ENCODE data around the gene RALGPS1.

Gene RALGPS1

GRCh38 chr9:126914458-126915280 lies at the start of gene RALGPS1:
RALGPS1 (plus strand) TSS chr9:126914782; CDS start chr9:126962290, 47,508 bp downstream.
- peak; percentile 91 for DNase-seq
- in situ Hi-C loops (cut with MboI; ENCODE audit: low pct_unique_long_range_greater_than_20kb, low sequenced_read_pairs) = no loop called here

GRCh38 chr9:126869368-126869767 lies 45.2 kb upstream of the RALGPS1 start:
- in situ Hi-C loops (cut with MboI; ENCODE audit: low pct_unique_long_range_greater_than_20kb, low sequenced_read_pairs) = no loop called here
- DNase-seq = no peak

GRCh38 chr9:126872516-126872915 lies 42.1 kb upstream of the RALGPS1 start:
- no peak for DNase-seq
- in situ Hi-C loops (cut with MboI; ENCODE audit: low pct_unique_long_range_greater_than_20kb, low sequenced_read_pairs) = no loop called here

GRCh38 chr9:126874546-126875314 lies 39.9 kb upstream of the RALGPS1 start:
- DNase-seq = no peak

DNA sequence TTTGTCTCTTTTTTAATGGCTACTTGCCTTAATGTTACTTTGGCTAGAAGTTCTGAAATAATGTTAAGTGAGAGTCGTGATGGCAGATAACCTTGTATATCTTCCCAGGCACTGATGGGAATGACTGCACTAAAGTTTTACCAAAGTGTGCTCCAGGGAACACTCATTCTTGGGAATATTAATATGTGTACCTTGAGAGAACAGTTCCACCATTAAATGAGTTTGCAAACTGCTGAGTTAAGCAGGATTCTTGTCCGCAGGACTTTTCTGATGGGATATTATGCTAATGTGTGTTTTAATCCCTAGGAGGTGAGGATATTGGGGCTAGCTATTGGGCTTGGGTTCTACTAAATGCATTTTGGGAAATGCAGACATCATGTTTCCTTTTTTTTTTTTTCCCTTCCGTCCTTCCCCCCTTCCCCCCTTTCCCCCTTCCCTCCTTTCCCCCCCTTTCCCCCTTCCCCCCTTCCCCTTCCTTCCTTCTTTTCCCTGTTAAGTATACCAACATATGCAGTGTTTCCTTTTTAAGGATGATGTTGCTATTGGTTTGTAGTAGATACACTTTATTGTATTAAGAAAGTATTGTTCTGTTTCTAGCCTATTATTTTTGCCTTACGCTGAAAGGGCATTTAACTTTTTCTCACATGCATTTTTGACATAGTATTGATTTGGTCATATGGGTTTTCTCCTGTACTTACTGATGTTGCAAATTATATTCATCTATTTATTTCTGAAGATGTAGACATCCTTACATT lies 38.6 kb upstream of the RALGPS1 start:
- in situ Hi-C loops (cut with MboI; ENCODE audit: low pct_unique_long_range_greater_than_20kb, low sequenced_read_pairs) = no loop called here
- DNase-seq = no peak

More at GRCh38 chr9:126874546-126875314, 39.9 kb upstream of the RALGPS1 start:
- in situ Hi-C loops (cut with MboI; ENCODE audit: low pct_unique_long_range_greater_than_20kb, low sequenced_read_pairs) = no loop called here

GRCh38 chr9:126876531-126876930 lies 38.1 kb upstream of the RALGPS1 start:
- DNase-seq = no peak
- in situ Hi-C loops (cut with MboI; ENCODE audit: low pct_unique_long_range_greater_than_20kb, low sequenced_read_pairs) = no loop called here

DNA sequence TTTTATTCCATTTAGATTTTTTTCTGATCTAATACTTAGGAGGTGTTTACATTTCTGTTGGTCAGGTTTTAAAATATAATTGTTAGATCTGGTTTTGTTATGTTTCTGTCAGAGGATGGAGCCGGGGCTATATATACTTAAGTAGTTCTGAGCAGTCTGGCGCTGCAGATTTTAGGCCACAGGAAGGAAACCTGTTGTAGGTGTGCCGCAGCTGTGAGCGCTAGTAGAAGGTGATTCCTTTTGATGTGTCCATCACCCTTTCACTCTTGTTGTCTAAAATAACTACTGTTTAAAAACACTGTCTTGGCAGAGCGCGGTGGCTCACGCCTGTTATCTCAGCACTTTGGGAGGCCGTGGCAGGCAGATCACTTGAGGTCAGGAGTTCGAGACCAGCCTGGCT lies 37.2 kb upstream of the RALGPS1 start:
- no peak for DNase-seq
- in situ Hi-C loops (cut with MboI; ENCODE audit: low pct_unique_long_range_greater_than_20kb, low sequenced_read_pairs) = no loop called here

DNA sequence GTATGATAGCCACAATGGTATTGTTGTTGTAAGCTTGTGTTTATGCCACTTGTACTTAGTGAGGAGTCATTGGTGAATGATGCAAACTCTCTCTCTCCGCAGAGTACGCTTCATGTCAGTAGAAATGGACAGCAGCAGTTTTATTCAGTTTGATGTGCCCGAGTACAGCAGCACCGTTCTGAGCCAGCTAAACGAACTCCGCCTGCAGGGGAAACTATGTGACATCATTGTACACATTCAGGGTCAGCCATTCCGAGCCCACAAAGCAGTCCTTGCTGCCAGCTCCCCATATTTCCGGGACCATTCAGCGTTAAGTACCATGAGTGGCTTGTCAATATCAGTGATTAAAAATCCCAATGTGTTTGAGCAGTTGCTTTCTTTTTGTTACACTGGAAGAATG lies 35.3 kb upstream of the RALGPS1 start:
- in situ Hi-C loops (cut with MboI; ENCODE audit: low pct_unique_long_range_greater_than_20kb, low sequenced_read_pairs) = no loop called here

DNA sequence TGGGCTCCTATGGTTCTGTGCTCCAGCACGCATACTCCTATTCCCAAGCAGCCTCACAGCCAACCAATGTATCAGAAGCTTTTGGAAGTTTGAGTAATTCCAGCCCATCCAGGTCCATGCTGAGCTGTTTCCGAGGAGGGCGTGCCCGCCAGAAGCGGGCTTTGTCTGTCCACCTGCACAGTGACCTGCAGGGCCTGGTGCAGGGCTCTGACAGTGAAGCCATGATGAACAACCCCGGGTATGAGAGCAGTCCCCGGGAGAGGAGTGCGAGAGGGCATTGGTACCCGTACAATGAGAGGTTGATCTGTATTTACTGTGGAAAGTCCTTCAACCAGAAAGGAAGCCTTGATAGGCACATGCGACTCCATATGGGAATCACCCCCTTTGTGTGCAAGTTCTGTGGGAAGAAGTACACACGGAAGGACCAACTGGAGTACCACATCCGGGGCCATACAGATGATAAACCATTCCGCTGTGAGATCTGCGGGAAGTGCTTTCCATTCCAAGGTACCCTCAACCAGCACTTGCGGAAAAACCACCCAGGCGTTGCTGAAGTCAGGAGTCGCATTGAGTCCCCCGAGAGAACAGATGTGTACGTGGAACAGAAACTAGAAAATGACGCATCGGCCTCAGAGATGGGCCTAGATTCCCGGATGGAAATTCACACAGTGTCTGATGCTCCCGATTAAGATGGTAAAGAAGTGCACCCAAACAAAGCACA lies 34.2 kb upstream of the RALGPS1 start:
- in situ Hi-C loops (cut with MboI; ENCODE audit: low pct_unique_long_range_greater_than_20kb, low sequenced_read_pairs) = no loop called here

More for the DNA sequence above, 35.3 kb upstream of the RALGPS1 start:
- no peak for DNase-seq

DNA sequence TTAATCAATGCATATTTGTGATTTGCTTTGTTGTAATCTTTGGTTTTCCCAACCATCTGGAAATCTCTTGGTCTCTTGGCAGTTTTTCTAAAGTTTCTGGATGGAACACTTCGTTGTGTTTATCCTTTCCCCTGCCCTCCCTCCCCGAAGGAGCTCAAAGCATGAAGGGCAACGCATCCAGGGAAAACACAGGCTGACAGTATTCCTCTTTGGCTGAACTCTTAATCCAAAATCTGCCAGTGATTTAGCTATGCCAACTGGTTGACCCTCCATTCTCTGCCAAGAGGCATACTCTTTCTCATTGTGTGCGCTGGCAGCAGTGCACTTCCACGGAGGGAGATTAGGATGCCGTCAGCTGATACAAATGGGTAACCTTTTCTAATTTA lies 33.6 kb upstream of the RALGPS1 start:
- no peak for DNase-seq
- in situ Hi-C loops (cut with MboI; ENCODE audit: low pct_unique_long_range_greater_than_20kb, low sequenced_read_pairs) = no loop called here

More for the DNA sequence above, 34.2 kb upstream of the RALGPS1 start:
- no peak for DNase-seq

DNA sequence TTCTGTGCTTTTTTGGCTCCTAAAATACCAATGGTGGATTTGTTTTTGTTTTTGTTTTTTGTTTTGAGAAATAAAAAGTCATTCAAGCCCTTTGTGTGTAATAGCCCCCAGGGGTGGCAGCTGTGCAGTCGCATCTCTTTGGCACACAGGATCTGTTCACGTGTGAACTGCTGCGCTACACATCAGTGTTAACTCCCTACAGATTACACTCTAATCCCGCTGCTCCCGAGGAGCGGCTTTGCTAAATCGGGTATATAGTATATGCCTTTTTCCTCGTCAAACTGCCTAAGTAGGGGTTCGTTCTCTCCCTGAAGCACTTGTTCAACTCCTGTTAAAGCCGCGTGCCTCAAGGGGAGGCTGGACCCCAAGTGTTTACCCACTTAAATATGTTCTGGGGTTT lies 31.8 kb upstream of the RALGPS1 start:
- DNase-seq = no peak
- in situ Hi-C loops (cut with MboI; ENCODE audit: low pct_unique_long_range_greater_than_20kb, low sequenced_read_pairs) = no loop called here

- no peak for DNase-seq
- in situ Hi-C loops (cut with MboI; ENCODE audit: low pct_unique_long_range_greater_than_20kb, low sequenced_read_pairs) = no loop called here
Observed at GRCh38 chr9:126883636-126884035, 30.9 kb upstream of the RALGPS1 start.

GRCh38 chr9:126885131-126885641 lies 29.4 kb upstream of the RALGPS1 start:
- DNase-seq = no peak
- in situ Hi-C loops (cut with MboI; ENCODE audit: low pct_unique_long_range_greater_than_20kb, low sequenced_read_pairs) = no loop called here

GRCh38 chr9:126886034-126886822 lies 28.4 kb upstream of the RALGPS1 start:
- in situ Hi-C loops (cut with MboI; ENCODE audit: low pct_unique_long_range_greater_than_20kb, low sequenced_read_pairs) = no loop called here
- DNase-seq = no peak

- DNase-seq = no peak
- in situ Hi-C loops (cut with MboI; ENCODE audit: low pct_unique_long_range_greater_than_20kb, low sequenced_read_pairs) = no loop called here
Observed at GRCh38 chr9:126886897-126887296, 27.7 kb upstream of the RALGPS1 start.

GRCh38 chr9:126891676-126892075 lies 22.9 kb upstream of the RALGPS1 start:
- in situ Hi-C loops (cut with MboI; ENCODE audit: low pct_unique_long_range_greater_than_20kb, low sequenced_read_pairs) = no loop called here
- no peak for DNase-seq

GRCh38 chr9:126893079-126893478 lies 21.5 kb upstream of the RALGPS1 start:
- peak; percentile 32 for DNase-seq
- in situ Hi-C loops (cut with MboI; ENCODE audit: low pct_unique_long_range_greater_than_20kb, low sequenced_read_pairs) = no loop called here

- no peak for DNase-seq
Observed at GRCh38 chr9:126894052-126894603, 20.5 kb upstream of the RALGPS1 start.

More at GRCh38 chr9:126894052-126894603, 20.5 kb upstream of the RALGPS1 start:
- in situ Hi-C loops (cut with MboI; ENCODE audit: low pct_unique_long_range_greater_than_20kb, low sequenced_read_pairs) = no loop called here

Measured in KBM-7 (cell line).